RWPE2 (cell line): ENCODE results near the gene TMEM42.

ENCODE experiments used
- ATAC-seq: fragments of 200-7000 bp; cut with Tn5 transposase; 3 replicates; pipeline ENCODE4 v1.9.1; 2021; ENCODE audit warnings: low read depth
- DNase-seq: peaks from one replicate; pipeline ENCODE4 v3.0.0-alpha.2; 2020; ENCODE audit warnings: low spot score
- H3K27ac ChIP-seq: fragments of 450-650 bp; 2 replicates; pipeline ENCODE4 v1.5.1; 2017; ENCODE audit warnings: mild to moderate bottlenecking; ENCODE audit not compliant: poor library complexity, severe bottlenecking
- H3K27me3 ChIP-seq: fragments of 250-450 bp; sonication (Bioruptor Pico); 2 replicates; pipeline ENCODE4 v1.5.1; 2021; ENCODE audit warnings: mild to moderate bottlenecking, moderate library complexity; ENCODE audit not compliant: insufficient read depth, poor library complexity, severe bottlenecking
- H3K36me3 ChIP-seq: fragments of 250-450 bp; sonication (Bioruptor Pico); 2 replicates; pipeline ENCODE4 v1.5.1; 2020; ENCODE audit warnings: low read depth, mild to moderate bottlenecking, moderate library complexity
- H3K4me1 ChIP-seq: fragments of 250-450 bp; sonication (Bioruptor Pico); 2 replicates; pipeline ENCODE4 v1.5.1; 2021; ENCODE audit warnings: mild to moderate bottlenecking, moderate library complexity; ENCODE audit not compliant: insufficient read depth, poor library complexity, severe bottlenecking
- H3K4me3 ChIP-seq: fragments of 250-450 bp; sonication (Bioruptor Pico); 2 replicates; pipeline ENCODE4 v1.5.1; 2021; ENCODE audit warnings: mild to moderate bottlenecking, moderate library complexity; ENCODE audit not compliant: severe bottlenecking
- H3K9me3 ChIP-seq: fragments of 250-450 bp; sonication (Bioruptor Pico); 2 replicates; pipeline ENCODE4 v1.5.1; 2021; ENCODE audit warnings: mild to moderate bottlenecking, moderate library complexity; ENCODE audit not compliant: severe bottlenecking
- CTCF ChIP-seq: fragments of 450-650 bp; IDR thresholded peaks from one replicate; pipeline ENCODE4 v1.5.1; 2017; ENCODE audit warnings: mild to moderate bottlenecking, moderate library complexity; ENCODE audit not compliant: poor library complexity, severe bottlenecking

Gene TMEM42

DNA sequence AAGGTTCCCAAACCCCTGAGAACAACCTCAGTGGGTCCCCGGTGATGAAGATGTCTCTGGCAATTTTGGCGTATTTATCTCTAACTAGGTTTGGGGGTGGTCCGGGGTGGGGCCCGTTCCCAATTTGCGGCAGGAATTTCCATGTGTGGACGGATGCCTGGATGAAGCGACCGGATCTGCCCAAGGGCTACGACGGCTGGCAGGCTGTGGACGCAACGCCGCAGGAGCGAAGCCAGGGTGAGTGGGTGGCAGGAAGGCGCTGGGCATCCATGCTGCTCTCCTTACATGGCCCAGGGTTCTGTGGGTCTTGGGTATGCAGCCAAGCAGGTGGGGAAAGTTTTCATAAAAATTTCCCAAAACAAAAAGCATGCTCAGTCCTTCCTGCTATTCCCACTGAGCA lies 42.0 kb downstream of the TMEM42 start:
- TF ChIP-seq CTCF = no peak
- ATAC-seq (no peak), DNase-seq (no peak)
- no peaks in the 10 kb centered on the region for H3K36me3 ChIP-seq
- no peaks in the 10 kb centered on the region for H3K27me3 ChIP-seq
- H3K4me3 ChIP-seq = no peak overlapping the region
- H3K4me1 ChIP-seq = peaks cover 9% of the 10 kb centered on the region
- no peak overlapping the region for H3K27ac ChIP-seq
- no peaks in the 10 kb centered on the region for H3K9me3 ChIP-seq

DNA sequence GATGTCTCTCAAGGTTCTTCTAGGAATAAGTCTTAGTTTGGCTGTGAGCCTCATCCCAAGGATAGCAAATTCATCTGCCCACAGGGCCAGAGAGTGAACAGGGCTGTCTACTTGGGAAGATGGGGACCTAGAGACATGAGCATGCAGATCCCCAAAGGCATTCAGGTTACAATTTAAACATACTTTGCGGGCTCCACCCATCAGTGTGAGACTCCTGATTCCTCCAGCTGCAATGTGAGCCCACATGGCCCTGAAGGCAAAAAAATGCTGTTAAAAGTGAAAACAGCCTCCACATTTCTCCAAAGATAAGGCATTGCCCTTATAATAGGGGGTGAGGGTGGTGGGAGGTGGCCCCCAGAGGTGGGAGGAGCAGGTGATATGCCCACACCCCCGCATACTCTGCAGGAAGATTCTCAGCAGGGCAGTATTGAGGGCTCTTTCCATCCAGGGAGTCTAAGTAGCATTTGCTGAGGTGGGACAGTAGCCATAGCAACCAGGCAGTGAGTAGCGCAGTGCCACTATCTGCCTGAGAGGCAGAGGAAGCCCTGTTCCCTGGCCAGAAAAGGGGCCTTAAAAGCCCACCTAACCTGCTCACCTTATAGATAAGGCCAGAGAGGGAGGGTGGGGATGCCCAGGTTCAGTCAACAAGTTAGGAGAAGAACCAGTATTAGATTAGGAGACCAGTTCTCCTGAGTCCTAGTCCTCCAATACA lies 43.9 kb downstream of the TMEM42 start:
- ATAC-seq = no peak
- peaks cover 9% of the 10 kb centered on the region for H3K4me1 ChIP-seq
- no peak for TF ChIP-seq CTCF
- no peak overlapping the region for H3K4me3 ChIP-seq
- no peaks in the 10 kb centered on the region for H3K9me3 ChIP-seq
- H3K36me3 ChIP-seq = no peaks in the 10 kb centered on the region
- no peak for DNase-seq
- no peak overlapping the region for H3K27ac ChIP-seq
- H3K27me3 ChIP-seq = no peaks in the 10 kb centered on the region

- DNase-seq (peak; percentile 83), ATAC-seq (peak; percentile 96)
These were observed 45.3 kb downstream of the TMEM42 start for GRCh38 chr3:44906997-44907396.

DNA sequence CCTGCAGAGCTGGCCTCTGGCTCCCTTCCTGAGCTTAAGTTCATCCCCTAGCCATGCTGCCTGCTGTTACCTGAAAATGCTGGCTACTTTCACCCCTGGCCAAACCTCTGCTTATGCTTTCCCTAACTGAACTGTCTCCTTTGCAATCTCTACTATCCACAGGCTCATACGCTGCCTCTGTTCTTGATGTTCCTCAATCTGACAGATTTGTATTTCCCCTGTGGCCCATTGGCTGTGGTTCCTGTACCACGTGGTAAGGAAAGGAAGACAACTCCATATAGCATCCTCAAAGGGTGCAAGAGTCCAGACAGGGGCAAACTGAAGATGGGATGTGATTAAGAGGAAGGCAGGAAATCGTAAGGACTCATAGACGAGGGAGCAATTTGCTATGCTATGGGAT lies 45.9 kb downstream of the TMEM42 start:
- no peak for DNase-seq
- no peak for ATAC-seq

More at GRCh38 chr3:44906997-44907396, 45.3 kb downstream of the TMEM42 start:
- Histone ChIP-seq H3K9me3 (no peaks in the 10 kb centered on the region), H3K4me3 (no peak overlapping the region), H3K4me1 (peaks cover 9% of the 10 kb centered on the region), H3K36me3 (no peaks in the 10 kb centered on the region), H3K27ac (peak overlapping the region; percentile 24), H3K27me3 (no peaks in the 10 kb centered on the region)
- TF ChIP-seq CTCF = no peak

More for the DNA sequence above, 45.9 kb downstream of the TMEM42 start:
- peak overlapping the region; percentile 24 for H3K27ac ChIP-seq
- no peaks in the 10 kb centered on the region for H3K27me3 ChIP-seq
- no peaks in the 10 kb centered on the region for H3K9me3 ChIP-seq
- no peaks in the 10 kb centered on the region for H3K36me3 ChIP-seq
- no peak for TF ChIP-seq CTCF
- peaks cover 9% of the 10 kb centered on the region for H3K4me1 ChIP-seq
- H3K4me3 ChIP-seq = no peak overlapping the region
